Measurements from ENCODE around the gene FGD5. TPM values are rescaled to one million over a fixed set of nuclear protein-coding genes. Genes with fewer than 3 reads are reported as not detected.

Gene FGD5
- total RNA-seq, 1 donor from 2014 or later, result 86.3 TPM

- no peak for DNase-seq (ENCODE audit: low read depth in 2 of 2)
Observed at GRCh38 chr3:14927308-14927707, 108.5 kb downstream of the FGD5 start.

DNA sequence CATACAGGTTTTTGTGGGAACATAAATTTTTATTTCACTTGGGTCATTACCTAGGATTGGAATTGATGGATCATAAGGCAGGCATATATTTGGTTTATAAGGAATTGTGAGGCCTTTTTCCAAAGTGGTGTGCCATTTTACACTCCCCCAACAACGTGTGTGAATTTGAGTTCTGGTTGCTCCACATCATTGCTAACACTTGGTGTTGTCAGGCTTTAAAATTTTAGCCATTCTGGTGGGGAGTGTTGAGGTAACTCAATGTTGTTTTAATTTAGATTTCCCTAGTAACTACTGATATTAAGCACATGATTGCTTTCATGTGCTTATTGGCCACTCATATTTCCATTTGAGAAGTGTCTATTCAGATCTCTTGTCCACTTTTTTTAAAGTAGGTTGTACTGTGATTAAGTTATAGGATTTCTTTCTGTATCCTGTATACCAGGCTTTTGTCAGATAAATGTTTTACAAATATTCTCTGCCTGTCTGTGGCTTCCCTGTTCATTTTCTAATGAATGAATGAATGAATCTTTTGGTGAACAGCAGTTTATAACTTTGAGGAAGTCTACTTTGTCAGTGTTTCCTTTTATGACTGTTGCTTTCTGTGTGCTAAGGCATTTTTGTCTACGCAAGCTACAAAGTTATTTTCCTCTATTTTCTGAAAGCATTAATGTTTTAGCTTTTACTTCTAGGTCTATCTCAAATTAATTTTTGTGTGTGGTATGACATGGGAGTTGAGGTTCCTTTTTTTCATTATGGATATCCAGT lies 110.7 kb downstream of the FGD5 start:
- DNase-seq (ENCODE audit: low read depth in 2 of 2), result no peak

DNA sequence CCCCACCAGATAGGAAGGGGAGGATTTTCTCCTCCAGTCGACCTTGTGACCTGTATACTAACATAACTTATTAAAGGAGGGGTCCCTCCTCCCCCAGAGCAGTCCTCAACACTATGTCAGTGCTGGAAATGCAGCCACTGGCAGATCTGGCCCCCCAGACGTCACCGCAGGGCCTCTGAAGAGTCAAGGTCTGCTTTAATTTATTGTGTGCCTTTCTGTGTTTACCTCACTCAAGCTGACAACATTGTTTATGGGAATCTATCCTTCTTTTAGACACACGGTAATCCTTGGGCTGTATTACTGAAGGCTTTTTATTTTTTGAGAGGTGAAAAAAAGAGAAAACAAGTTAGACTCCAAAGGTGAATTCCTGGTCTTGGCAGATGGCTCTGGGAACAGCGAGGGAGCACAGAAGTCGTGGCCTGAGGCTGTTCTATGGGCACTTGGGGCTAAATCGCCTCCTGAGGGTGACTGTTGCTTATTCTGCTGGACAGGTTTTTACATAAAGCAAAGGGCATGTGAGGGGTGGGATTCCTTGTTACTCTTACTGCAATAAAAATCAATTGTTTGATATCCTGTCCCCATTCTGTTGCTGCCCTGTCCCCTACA lies 115.2 kb downstream of the FGD5 start:
- no peak for DNase-seq (ENCODE audit: low read depth in 2 of 2)

DNA sequence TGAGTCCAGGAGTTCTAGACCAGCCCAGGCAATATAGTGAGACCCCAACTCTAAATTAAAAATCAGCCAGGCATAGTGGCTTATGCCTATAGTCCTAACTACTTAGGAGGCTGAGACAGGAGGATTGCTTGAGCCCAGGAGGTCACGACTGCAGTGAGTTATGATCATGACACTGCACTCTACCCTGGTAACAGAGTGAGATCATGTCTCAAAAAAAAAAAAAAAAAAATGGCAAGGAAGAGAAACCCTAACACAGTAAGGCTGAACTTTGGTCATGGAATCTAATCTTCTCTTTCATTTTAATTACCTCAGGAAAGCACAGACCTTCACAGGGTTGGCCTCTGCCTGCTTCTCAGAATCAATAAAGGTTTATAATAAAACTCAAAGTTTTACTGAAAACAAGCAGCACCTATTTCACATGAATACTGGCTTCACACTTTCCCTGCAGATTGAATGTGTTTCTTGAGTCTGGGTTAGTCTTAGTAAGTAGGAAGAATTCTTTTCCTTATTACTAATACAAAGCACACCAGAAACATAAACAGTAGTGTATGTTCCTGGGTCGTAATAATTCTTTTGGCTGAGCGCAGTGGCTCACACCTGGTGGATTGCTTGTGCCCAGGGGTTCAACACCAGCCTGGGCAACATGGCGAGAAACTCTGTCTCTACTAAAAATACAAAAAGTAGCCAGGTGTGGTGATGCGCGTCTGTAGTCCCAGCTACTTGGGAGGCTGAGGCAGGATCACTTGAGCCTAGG lies 117.0 kb downstream of the FGD5 start:
- no peak for DNase-seq (ENCODE audit: low read depth in 2 of 2)

DNA sequence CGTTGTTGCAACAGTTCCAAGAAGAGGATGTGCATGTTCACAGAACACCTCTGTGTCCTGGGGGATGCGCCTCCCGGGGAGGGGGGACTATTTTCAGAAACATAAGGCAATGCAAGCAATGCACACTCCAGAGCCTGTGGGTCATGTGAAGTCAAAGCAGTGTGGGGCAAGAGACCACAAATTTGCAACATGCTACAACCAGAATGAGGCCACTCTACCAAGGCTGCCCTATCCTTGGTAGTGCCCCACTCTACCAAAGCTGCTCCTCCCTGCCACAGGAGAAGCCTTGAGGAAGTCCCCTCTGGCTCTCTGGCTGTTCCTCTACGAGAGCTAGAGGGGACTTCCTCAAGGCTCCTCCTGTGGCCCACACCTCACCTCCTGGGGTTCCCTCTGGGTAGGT lies 120.2 kb downstream of the FGD5 start:
- no peak for DNase-seq (ENCODE audit: low read depth in 2 of 2)

DNA sequence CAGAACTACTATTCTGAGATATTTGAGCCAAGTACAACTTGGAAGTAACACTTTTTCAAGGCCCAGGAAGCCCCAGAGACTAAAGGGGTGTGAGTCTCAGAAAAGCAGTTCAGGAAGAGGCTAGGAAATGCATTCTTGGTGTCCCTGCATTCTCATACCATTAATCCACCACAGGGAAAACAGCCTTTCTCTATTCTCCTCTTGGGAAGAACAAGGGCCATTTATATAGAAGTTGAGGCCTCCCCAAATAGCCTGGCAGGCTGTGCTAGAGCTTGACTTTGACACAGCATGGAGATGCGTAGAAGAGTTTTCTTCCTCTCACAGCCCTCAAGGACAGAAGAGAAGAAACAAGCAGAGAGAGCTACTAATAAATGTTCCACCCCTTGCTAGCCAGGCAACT lies 123.1 kb downstream of the FGD5 start:
- no peak for DNase-seq (ENCODE audit: low read depth in 2 of 2)

- no peak for DNase-seq (ENCODE audit: low read depth in 2 of 2)
Observed at GRCh38 chr3:14943042-14943441, 124.3 kb downstream of the FGD5 start.

DNA sequence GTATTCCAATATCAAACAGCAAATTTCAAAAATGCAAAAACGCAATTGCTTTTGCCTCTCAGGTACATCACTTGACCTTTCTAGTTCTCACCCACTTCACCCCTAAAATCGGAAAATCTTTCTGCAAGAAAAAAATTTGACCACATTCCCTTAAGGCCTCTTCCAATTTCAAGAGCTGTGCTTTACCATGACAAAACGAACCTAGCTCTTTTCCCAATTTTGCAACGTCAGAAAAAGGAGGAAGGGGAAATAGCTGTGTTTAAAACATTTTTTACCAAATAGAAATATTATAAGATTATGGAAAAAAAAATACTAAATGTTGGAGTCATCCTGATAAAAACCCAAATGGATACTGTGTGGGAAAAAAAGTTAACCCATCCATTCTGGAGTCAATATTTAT lies 127.5 kb downstream of the FGD5 start:
- DNase-seq (ENCODE audit: low read depth in 2 of 2), result no peak

GRCh38 chr3:14946739-14947099 lies 128.0 kb downstream of the FGD5 start:
- DNase-seq (ENCODE audit: low read depth in 2 of 2), result no peak

DNA sequence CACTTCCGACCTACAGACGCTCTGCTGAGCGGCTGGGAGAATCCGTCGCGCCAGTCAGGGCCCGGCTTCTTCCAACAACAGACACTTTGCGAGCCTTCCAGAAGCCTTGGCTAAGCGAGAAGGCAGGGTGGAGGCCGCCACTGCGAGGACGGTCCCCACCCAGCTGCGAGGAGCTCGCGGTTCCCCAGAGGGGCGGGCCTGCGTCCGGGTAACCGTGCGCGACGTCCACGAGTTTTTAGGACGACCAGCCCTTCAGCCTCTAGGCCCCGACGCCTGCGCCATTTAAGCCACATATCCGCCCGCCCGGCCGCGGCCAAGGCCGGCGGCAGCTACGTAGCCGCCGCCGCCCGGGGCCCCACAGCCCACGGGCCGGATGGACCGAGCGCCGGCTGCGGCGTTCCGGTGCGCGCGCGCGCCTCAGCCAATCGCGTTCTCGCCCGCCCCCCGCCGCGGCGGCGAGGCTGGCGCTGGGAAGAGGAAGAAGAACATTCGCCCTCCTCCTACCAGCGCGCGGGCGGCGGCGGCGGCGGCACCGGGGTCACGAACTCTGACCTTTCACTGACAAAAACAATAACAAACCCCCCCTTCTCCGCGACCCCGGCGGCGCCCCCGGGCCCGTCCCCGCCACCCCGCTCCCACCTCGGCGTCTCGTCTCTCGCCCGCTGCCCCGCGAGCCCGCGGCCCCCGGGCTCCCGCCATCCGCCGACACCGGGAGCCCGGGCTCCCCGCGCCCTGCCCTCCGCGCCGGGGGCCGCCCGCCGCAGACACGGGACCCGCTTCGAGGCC lies 128.5 kb downstream of the FGD5 start, which contains the start of gene NR2C2:
TSS of gene NR2C2 (plus strand) at position 484 of the 786 bp plus-strand sequence. CDS start 56,332 bp downstream, outside the sequence.
- peak; percentile 42 to 88 for DNase-seq (ENCODE audit: low read depth in 2 of 2)

DNA sequence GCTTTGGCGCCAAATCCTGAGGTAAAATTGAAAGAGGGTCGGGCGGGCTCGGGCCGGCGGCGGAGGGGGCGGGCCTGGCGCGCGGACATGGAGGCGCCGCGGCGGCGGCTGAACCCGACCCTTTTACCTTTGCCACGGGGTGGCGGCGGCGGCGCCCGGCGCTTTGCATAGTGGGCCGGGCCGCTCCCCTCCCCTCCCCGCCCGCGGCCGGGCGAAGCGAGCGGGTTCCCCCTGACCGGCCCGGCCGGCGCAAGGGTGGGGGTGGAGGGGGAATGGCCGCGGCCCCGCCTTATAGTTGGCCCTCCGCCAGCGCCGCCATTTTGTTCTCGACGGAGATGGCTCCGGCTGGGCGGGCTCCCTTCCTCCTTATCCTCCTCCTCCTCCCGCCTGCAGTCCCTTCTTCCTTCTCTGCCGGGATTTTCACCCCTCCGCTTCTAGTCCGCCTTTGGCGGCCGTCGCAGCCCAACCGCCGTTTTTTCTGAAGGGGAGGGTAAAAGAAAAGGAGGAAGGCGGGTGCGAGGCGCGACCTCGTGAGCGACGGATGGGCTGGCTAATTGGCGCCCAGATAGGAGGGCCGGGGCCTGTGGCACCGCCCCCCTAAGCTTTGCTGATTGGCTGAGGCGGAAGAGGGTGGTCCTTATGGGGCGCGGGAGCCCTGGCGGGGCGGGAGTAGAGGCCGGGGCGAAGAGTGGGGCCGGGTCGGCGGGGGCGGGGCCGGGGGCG lies 129.3 kb downstream of the FGD5 start:
- DNase-seq (ENCODE audit: low read depth in 2 of 2), result peak; percentile 92 to 98

DNA sequence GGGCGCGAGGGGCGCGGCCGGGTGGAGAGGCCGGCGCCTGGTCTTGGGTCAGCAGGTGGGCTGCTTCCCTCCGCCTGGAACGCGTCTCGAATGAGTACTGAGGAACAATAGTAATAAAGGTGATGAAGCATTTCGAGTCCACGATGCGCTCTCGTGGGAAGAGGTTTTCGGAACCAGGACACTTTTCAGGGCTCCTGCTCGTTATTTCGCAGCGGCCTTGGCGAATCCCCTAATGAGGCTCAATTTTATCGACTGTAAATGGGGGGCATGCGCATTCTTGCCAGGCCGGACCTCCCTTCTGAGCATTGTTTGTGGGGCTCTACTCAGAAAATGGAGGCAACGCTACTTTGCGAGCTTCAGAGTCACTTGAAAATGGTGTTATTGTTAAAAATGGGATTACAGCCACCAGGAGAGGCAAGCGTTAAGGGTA lies 129.9 kb downstream of the FGD5 start:
- DNase-seq (ENCODE audit: low read depth in 2 of 2), result no peak

DNA sequence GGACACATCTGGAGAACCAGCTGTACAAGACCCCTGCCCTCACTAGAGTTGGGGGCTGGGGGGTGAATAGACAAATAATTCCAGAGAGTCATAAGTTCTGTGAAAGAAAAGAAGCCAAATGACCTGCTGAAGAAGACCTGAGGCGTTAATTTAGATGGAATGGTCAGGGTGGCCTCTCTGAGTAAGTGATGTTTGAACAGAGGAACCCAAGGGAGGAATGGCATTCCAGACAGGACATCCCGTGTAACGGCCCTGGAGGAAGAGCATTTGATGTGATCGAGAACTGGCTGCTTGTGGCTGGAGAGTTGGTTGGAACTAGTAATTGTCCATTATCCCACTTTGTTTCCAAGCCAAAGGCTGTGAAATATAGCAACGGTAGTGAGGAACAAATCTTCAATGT lies 130.4 kb downstream of the FGD5 start:
- peak in 1 of 2 donors; percentile 57 for DNase-seq (ENCODE audit: low read depth in 2 of 2)

DNA sequence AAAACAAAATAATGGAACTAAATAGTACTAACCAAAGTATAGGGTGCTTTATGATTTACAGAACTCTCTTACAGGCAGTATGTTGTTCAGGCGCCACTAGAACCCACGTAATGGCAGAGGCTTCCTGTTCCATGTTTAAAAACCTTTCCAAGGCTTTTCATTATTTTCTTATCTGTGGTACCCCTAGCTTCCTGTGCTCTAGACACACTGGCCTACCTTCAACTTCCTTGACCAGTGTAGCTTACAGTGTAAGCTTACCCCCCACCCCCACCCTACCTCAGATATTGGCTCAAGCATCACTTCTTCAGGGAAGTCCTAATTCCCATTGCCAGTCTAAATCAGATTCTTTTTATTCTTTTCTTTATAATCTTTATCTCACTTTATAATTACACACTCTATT lies 131.5 kb downstream of the FGD5 start:
- peak in 1 of 2 donors; percentile 71 for DNase-seq (ENCODE audit: low read depth in 2 of 2)

DNA sequence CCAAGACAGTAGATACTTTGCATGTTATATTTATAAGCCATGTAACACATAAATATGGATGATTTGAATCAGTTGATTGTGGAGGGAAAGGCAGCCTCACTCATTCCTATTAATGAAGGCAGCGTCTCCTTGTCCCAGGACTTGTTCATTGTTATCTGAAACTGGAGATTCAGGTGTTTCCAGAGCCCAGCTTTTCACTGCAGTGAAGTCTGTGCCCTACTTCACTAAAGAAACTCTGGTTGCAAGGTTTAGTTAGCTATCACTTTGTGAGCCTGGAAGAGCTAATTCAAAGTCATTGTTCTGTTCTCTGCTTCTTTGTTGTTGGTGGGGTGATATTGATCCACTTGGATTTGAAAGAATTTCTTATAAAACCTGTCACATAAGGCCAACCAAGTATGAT lies 138.4 kb downstream of the FGD5 start:
- DNase-seq (ENCODE audit: low read depth in 2 of 2), result no peak

DNA sequence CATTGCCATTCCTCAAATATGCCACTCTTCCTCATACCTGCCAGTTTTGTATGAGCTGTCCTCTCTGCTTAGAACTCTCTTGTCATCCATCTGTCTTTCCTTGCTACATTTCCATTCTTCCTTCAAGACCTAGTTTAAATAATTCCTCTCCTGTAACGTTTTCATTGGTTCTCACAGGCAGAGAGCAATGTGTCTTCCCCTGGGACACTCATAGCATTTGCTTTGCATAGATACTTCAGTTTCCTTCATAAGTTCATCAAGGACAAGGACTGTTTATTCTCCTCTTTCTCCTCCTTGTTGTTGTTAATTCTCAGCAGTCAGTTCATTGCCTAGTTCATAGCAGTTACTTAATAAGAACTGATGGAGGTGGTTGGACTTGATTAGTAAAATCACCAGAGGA lies 139.2 kb downstream of the FGD5 start:
- no peak for DNase-seq (ENCODE audit: low read depth in 2 of 2)

- no peak for DNase-seq (ENCODE audit: low read depth in 2 of 2)
Observed at GRCh38 chr3:14959359-14959943, 140.7 kb downstream of the FGD5 start.

DNA sequence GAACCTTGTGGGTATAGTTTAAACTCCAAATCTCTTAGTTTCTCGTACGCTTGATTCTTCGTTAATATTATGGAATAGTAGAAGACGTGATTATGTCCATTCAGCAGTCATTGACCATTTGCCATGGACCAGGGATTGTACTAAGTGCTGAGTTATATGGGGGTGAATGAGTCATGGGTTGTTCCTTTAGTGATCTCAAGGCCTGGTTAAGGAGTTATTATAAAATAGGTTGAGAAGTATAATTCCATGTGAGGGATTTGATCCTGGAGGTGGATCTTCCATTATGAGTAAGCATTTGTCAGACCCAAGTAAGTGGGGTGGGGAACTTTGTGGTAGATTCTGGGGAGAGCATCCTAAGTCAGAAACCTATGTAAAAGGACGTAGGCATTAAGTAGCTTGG lies 144.0 kb downstream of the FGD5 start:
- no peak for DNase-seq (ENCODE audit: low read depth in 2 of 2)

GRCh38 chr3:14967285-14967684 lies 148.5 kb downstream of the FGD5 start:
- DNase-seq (ENCODE audit: low read depth in 2 of 2), result peak; percentile 46 to 56

DNA sequence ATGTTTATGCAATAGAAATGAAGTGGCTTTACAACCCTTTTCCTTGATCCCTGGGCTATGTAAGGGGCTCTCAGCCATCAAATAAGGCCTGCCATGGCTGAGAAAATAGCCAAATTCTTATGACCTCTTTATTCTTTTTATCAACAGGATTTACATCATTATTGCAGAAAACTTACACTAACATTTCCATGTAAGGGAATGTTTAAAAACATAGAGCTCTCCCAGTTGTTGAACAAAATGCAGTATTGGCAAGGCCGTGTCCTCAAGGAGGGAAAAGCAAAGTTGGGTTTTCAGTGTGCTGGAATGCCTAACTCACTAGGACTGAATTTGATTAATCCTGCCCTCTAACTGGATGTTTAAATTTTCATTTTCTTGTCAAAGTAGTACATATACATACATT lies 150.9 kb downstream of the FGD5 start:
- no peak for DNase-seq (ENCODE audit: low read depth in 2 of 2)

GRCh38 chr3:14976317-14976716 lies 157.6 kb downstream of the FGD5 start:
- DNase-seq (ENCODE audit: low read depth in 2 of 2), result peak in 1 of 2 donors; percentile 33
